ENCODE measurements around the gene QKI.

DNA sequence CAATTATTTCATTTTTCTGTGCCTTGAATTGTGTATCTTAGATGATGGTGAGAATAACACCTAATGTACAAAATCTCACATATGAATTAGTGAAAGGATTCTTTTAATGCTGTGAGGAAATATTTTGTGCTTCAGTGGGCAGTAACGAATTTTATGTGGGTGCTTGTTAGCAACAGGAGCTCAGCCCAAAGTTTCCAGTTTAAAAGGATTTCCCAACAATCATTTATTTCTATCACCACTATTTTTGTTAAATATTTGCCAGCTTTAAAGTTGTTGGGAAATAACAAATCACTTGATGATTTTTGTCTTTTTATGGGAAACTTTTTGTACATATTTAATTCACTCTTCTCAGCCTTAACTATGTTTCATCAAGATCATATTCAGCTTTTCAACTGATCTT lies 111.8 kb downstream of the QKI start:
- TF ChIP-seq GATA2 (IDR thresholded peaks at IDR 0.05; ENCODE audit: low read depth, low read length) (no peak), GATA3 (IDR thresholded peaks at IDR 0.05; ENCODE audit: low read depth, low read length) (no peak)

All from SH-SY5Y (cell line).